HG02943 (cell line): Measurements from ENCODE around the gene FTL.
A peak's percentile ranks its signal among the peaks of the same experiment; 100 is the strongest.

ENCODE experiments used
- ATAC-seq: cut with Tn5 transposase; IDR thresholded peaks from one replicate; pipeline ENCODE4 v1.9.1; 2021; ENCODE audit warnings: mild to moderate bottlenecking, low read depth, moderate library complexity; ENCODE audit not compliant: unreplicated experiment

FTL gene

DNA sequence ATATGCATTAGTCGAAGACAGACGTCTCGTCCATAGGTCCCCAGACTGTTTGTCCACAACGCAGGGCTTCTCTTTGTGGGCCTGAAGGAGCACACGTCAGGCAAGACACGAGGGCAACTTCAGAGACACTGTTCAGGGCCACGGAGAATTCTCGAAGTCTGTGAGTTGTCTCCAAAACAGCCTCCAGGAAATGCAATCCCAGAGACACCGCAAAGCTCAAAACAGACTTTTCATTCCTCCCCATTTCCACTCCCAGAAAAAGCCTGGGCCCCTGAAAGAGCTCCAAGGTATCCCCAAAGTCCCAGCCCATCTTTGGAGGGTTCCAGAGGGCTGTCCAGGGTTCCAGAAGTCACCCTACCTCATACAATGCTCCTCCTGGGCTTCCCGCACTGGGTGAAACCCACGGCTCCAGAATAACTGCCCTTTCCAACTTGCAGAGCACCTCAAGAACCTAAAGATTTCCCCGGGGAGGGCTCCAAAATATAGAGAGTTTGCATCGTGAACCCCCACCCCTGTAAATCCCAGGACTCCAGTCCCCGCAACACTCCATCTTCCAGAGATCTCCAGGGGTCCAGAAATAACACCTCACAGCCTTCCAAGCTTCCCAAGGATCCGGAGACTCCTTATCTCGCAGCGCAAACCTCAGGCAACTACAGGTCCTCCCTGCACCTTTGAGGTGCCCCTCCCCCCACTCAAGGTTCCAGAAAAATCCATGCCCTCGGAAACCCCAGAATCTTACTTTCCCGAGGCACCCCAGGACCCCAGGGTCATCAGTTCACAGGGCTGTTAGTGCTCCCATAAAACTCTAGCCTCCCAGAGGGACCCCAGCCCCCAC, 687 bp upstream of the FTL start:
- no peak for ATAC-seq

DNA sequence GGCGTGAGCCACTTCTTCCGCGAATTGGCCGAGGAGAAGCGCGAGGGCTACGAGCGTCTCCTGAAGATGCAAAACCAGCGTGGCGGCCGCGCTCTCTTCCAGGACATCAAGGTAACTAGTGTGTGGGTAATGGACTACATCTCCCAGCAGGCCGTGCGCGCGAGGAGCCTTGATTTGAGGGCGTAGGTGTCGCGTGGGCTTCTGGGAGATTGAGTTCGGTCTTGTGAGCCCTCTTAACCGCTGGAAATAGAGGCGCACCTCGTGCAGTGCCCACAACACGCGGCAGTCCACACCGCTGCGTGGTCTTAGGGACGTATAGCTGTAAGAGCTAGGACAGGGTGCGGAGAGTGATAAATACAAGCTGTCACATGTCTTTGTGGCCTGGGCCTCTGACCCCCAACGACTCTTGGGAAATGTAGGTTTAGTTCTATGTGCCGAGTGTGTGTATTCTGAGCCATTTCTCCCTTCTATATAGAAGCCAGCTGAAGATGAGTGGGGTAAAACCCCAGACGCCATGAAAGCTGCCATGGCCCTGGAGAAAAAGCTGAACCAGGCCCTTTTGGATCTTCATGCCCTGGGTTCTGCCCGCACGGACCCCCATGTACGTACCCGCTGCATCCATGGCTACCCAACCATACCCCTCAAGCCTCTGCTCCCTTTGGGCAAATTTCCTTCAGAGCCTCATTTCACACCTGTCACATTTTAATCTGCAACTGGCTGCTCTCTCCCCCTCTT, 864 bp downstream of the FTL start:
- peak; percentile 11 for ATAC-seq

DNA sequence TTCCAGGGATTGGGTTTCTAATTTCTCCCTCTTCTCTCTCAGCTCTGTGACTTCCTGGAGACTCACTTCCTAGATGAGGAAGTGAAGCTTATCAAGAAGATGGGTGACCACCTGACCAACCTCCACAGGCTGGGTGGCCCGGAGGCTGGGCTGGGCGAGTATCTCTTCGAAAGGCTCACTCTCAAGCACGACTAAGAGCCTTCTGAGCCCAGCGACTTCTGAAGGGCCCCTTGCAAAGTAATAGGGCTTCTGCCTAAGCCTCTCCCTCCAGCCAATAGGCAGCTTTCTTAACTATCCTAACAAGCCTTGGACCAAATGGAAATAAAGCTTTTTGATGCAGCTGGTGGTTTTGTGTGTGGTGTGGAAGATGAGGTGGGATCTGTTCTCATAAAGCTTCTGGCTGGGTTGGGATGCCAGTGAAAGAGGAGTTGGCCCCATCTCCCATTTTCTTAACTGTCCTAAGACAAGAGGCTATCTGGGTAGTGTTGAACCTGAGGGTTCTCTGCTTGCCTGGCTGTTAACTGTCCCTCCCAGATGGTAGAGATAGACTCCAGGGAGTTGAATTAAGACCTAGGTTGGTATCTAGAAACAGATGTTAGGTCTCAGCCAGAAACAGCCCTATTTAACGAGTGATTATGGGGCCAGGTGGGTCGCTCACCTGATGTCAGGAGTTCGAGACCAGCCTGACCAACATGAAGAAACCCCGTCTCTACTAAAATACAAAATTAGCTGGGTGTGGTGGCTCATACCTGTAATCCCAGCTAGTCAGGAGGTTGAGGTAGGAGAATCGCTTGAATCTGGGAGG, 1.6 kb downstream of the FTL start:
- no peak for ATAC-seq

GRCh38 chr19:48967346-48968178, 2.5 kb downstream of the FTL start:
- ATAC-seq = no peak

GRCh38 chr19:48968179-48968661, 3.1 kb downstream of the FTL start:
- ATAC-seq = no peak

DNA sequence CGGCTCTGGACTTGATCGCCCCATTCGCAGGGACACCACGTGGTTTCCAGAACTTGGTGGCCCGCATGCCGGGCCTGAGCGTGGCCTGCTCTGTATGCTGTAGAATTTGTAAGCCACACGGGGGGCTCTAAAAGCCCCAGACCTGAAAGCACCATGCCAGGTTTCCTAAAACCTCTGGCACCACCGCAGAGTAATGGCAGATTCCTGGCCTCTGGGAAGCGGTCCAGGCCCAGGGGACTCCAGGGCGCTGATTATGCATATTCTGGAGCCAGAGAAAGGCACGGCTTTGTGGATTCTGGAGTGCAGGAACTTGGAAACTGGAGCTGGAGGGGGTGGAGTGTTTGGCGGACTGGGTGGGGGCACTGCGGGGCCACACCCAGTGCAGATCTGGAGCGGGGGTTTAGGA, 3.7 kb downstream of the FTL start:
- ATAC-seq = no peak

DNA sequence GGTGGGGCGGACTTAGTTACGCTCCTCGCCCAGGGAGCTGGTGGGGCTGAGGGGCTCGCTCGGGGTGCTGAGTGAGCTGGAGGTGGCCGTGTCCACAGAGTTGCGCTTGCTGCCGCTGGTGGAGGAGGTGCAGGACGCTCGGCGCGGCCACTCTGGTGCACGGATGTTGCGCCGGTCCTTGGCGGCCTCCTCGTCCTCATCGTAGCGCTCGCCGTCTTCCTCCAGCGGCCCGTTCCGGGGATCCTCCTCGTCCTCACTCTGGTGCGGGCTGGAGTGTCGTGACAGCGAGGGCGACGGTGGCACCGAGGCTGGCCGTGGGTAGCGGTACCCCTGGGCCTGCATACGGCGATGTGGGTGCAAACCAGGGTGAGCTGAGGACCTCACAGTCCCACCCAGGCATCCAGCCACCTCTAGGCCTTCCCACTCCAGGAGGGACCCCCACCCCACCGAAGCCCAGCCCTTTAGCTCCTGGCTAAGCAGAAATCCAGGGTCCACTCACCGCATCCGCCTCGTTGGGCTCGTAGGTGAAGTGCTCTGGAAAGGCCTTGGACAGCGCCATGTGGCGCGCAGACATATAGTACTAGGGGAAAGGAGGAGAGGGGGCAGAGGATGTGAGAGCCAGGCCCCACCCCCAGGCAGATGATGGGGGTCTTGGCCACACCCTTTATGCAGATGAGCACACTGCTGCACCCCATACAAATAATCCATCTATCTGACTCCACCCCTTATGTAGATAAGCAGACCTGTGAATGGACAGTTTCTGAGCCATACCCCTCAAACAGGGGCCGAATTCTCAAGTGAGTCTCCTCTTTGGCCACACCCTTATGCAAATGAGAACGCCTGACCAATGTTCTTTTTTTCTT, 4.4 kb downstream of the FTL start:
- no peak for ATAC-seq

DNA sequence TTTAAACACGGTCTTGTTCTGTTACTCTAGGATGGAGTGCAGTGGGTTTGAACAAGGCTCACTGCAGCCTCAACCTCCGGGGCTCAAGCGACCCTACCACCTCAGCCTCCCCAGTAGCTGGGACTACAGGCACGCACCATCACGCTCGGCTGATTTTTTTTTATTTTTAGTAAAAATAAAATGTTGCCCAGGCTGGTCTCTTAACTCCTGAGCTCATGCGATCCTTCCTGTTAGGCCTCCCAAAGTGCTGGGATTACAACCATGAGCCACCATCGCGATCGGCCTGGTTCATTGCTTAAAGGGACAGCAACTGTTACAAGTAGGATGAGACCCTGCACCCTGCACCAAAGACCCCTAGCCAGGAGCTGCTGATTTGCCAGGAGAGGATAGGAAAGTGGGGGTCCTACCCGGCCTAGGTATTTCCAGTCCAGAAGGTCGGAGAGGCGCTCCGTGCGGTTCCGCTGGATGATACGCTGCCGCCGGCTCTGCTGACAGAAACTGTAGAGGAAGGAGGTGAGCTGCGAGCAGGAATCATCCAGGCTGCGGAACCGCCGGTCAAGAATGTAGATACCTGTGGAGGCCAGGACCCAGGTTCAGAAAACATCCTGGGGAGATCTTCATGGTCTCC, 5.1 kb downstream of the FTL start:
- ATAC-seq = no peak

DNA sequence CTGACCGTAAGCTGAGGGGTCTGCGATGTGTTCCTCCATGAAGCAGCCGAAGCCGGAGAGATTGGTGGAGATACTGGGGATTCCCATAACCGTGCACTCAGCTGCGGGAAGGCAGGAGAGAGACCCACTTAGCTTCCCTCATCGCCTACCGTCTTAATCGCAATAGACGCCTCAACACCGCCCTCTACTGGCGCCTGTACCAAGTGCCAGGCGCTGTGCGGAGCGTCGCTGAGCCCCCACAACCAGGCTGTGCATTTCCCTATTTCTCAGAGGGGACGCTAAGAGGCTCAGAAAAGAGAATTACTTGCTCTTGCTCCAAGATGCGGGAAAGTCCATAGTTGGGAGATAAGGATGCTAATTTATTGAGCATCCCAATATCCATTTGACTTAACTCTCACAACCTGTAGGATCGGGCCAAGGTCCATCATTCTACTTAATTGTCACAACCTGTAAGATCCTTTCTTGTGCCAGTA, 5.8 kb downstream of the FTL start:
- peak; percentile 47 for ATAC-seq

DNA sequence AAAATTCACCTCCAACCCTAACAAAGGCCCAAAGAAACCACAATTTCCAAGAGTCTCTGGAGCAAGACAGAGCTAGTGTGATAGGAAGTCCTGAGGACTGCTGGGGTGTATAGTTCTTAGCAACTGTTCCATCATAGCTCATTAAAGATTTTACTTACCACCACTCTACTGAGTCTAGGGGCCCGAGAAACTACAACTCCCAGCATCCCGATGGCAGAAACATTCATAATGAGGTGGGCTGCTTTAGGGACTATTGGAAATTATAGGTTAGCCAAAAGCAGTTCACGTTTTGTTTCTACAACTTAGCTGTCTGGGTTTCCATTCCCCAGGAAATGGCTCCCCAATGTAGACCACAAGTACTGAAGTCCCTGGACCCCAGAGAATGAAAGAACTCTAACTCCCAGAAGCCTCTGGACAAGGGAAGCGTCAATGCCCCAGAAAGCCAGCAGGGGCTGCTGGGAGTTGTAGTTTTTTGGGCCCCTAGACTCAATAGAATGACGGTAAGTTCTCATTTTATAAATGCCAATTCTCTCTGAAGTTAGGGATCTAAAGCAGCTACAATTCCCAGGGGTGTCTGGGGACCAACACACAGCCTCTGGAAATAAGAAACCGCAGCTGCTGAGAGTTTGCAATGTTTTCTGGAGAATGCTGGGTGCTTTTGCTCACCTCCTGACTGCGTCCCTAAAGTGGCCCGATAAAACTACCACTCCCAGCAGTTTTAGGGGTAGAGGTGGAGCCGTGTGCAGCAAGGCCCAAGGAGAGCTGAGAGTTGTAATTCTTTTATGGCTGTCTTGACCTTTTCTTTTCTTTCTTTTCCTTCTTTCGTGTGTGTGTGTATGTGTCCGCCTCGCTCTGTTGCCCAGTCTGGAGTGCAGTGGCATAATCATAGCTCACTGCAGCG, 11.1 kb downstream of the FTL start:
- ATAC-seq = no peak

DNA sequence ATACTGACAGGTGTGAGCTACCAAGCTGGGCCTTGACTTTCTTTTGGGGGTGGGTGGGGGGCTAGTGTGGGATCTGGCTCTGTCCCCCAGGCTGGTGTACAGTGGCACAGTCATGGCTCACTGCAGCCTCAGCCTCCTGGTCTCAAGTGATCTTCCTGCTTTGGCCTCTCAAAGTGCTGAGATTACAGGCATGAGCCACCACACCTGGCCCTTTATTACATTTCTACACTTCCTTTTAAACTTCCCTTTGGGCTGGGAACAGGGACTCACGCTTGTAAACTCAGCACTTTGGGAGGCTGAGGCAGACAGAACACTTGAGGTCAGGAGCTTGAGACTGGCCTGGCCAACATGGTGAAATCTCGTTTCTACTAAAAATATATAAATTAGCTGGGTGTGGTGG, 12.0 kb downstream of the FTL start:
- ATAC-seq = no peak

GRCh38 chr19:48982280-48982679, 17.2 kb downstream of the FTL start:
- no peak for ATAC-seq

- ATAC-seq = no peak
Observed at GRCh38 chr19:48985711-48986110, 20.6 kb downstream of the FTL start.

DNA sequence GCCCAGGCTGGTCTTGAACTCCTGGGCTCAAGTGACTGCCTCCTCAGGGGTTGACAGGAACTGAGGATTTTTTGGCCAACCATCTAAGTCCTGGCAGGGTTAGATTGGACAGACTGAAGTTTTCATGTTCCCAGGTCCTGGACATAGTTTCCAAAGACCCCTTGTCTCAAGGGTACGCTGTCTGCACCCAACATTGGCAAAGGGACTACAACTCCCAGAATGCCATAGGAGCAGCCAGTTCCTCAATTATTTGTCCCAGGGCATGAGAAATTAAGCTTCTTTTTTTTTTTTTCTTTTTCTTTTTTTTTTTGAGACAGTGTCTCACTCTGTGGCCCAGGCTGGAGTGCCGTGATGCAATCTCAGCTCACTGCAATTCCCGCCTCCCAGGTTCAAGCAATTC, 21.1 kb downstream of the FTL start:
- ATAC-seq = no peak

DNA sequence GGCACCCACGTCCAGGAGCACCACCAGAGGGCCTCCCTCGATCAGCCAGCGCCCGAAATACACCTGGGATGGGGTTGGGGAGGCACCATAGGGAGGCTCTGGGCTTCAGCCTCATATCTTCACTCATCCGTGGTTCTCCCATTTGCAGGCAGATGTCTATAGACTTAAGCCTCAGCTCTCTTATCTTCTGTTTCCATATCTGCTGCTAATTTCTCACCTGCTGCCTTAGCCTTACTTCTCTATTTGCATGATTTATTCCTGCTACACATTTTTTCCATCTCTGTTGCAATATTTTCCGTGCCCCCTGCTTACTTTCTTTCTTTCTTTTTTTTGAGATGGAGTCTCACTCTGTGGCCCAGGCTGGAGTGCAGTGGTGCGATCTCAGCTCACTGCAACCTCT, 22.2 kb downstream of the FTL start:
- no peak for ATAC-seq

GRCh38 chr19:48988286-48988685, 23.2 kb downstream of the FTL start:
- ATAC-seq = no peak

GRCh38 chr19:48988860-48989259, 23.8 kb downstream of the FTL start:
- ATAC-seq = no peak
